Measurements from ENCODE around the gene MISP.

- TF ChIP-seq CTCF (IDR thresholded peaks at IDR 0.05; ENCODE audit: borderline replicate concordance, extremely low read depth, low read length, poor library complexity, severe bottlenecking) = no peak
- TF ChIP-seq EZH2 (IDR thresholded peaks at IDR 0.05; ENCODE audit: borderline replicate concordance, low read depth, low read length, severe bottlenecking) = no peak
Measured at GRCh38 chr19:811506-812048, 60.7 kb downstream of the MISP start.

Measured in DND-41 (cell line).